HEK293T (cell line): Measurements from ENCODE around the gene FMC1.

Experiments
- CTCF ChIA-PET: fragments of 350-600 bp; formaldehyde crosslinking; extraction: SDS; loops from one replicate; lab custom pipeline; 2021; ENCODE audit warnings: antibody characterized with exemption, inconsistent platforms; lab: Yijun Ruan, JAX
- POLR2A ChIA-PET: fragments of 350-600 bp; formaldehyde crosslinking; extraction: SDS; loops from one replicate; lab custom pipeline; 2020; ENCODE audit warnings: antibody characterized with exemption, inconsistent platforms; lab: Yijun Ruan, JAX
- DNase-seq: peaks from one replicate; pipeline ENCODE4 v3.0.0; 2012; ENCODE audit warnings: mixed read lengths; ENCODE audit errors: extremely low spot score
- ARNT ChIP-seq: fragments of 450-650 bp; IDR thresholded peaks from 2 replicates; pipeline ENCODE4 v1.6.1; 2017; ENCODE audit warnings: mild to moderate bottlenecking
- BHLHE40 ChIP-seq: fragments of 450-650 bp; IDR thresholded peaks from 2 replicates; pipeline ENCODE4 v1.6.1; 2016; ENCODE audit warnings: mild to moderate bottlenecking, moderate library complexity, borderline replicate concordance
- CTBP1 ChIP-seq: fragments of 450-650 bp; IDR thresholded peaks from 2 replicates; pipeline ENCODE4 v1.6.1; 2016; ENCODE audit warnings: borderline replicate concordance
- ELF4 ChIP-seq: fragments of 450-650 bp; IDR thresholded peaks from 2 replicates; pipeline ENCODE4 v1.6.1; 2017; ENCODE audit warnings: antibody characterized with exemption
- FOXA1 ChIP-seq: fragments of 450-650 bp; IDR thresholded peaks from 2 replicates; pipeline ENCODE4 v1.6.1; 2016; ENCODE audit warnings: mild to moderate bottlenecking
- FOXK2 ChIP-seq: fragments of 450-650 bp; IDR thresholded peaks from 2 replicates; pipeline ENCODE4 v1.6.1; 2016; ENCODE audit warnings: mild to moderate bottlenecking
- FOXM1 ChIP-seq: fragments of 450-650 bp; IDR thresholded peaks from 2 replicates; pipeline ENCODE4 v1.6.1; 2017; ENCODE audit warnings: mild to moderate bottlenecking, borderline replicate concordance
- HDGF ChIP-seq: fragments of 450-650 bp; IDR thresholded peaks from 2 replicates; pipeline ENCODE4 v1.6.1; 2017; ENCODE audit warnings: antibody characterized with exemption, borderline replicate concordance
- L3MBTL2 ChIP-seq: fragments of 450-650 bp; conservative IDR thresholded peaks from 2 replicates; pipeline ENCODE4 v1.6.1; 2016; ENCODE audit warnings: mild to moderate bottlenecking
- LEF1 ChIP-seq: fragments of 450-650 bp; IDR thresholded peaks from 2 replicates; pipeline ENCODE4 v1.6.1; 2017; ENCODE audit warnings: mild to moderate bottlenecking, borderline replicate concordance
- NFRKB ChIP-seq: fragments of 450-650 bp; IDR thresholded peaks from 2 replicates; pipeline ENCODE4 v1.6.1; 2016; ENCODE audit warnings: mild to moderate bottlenecking, moderate library complexity
- SP1 ChIP-seq: fragments of 450-650 bp; IDR thresholded peaks from 2 replicates; pipeline ENCODE4 v1.6.1; 2017
- SUZ12 ChIP-seq: fragments of 450-650 bp; IDR thresholded peaks from 2 replicates; pipeline ENCODE4 v1.6.1; 2016; ENCODE audit warnings: mild to moderate bottlenecking
- TARDBP ChIP-seq: fragments of 450-650 bp; IDR thresholded peaks from 2 replicates; pipeline ENCODE4 v1.6.1; 2016
- ZNF384 ChIP-seq: fragments of 450-650 bp; IDR thresholded peaks from 2 replicates; pipeline ENCODE4 v1.6.1; 2016
- TF ChIP-seq, protein P1 (sequence below): fragments of 450-650 bp; IDR thresholded peaks from 2 replicates; pipeline ENCODE4 v1.6.1; 2016

The FMC1 gene

GRCh38 chr7:139358541-139359365 is 17.6 kb downstream of the FMC1 start:
- ChIA-PET POLR2A (interaction anchor here (0.7 to 1.9 kb wide), 14 partner anchors 11 to 287 kb away, joined by 3 to 31 read pairs (median 6); no protein-coding TSS in a partner anchor), CTCF (no interaction called here)

GRCh38 chr7:139359366-139360209 is 18.5 kb downstream of the FMC1 start, which contains the start of gene LUC7L2:
Gene LUC7L2, plus strand, starts transcription at chr7:139359894. Its CDS starts 368 bp downstream, at chr7:139360262.
- peak; percentile 97 for DNase-seq
- no peak for TF ChIP-seq FOXK2
- no peak for TF ChIP-seq ARNT
- no peak for TF ChIP-seq SUZ12
- TF ChIP-seq FOXA1, result no peak
- no peak for TF ChIP-seq ZNF384
- no peak for TF ChIP-seq CTBP1
- TF ChIP-seq HDGF, result no peak
- TF ChIP-seq, protein P1, sequence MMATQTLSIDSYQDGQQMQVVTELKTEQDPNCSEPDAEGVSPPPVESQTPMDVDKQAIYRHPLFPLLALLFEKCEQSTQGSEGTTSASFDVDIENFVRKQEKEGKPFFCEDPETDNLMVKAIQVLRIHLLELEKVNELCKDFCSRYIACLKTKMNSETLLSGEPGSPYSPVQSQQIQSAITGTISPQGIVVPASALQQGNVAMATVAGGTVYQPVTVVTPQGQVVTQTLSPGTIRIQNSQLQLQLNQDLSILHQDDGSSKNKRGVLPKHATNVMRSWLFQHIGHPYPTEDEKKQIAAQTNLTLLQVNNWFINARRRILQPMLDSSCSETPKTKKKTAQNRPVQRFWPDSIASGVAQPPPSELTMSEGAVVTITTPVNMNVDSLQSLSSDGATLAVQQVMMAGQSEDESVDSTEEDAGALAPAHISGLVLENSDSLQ, result peak; percentile 59
- TF ChIP-seq FOXM1, result peak; percentile 11; the same call in 1 of the 2 replicates
- no peak for TF ChIP-seq NFRKB
- TF ChIP-seq LEF1, result no peak
- TF ChIP-seq ELF4, result peak; percentile 77
- TF ChIP-seq BHLHE40, result no peak
- peak; percentile 82 for TF ChIP-seq L3MBTL2
- peak; percentile 33; the same call in 1 of the 2 replicates for TF ChIP-seq TARDBP
- TF ChIP-seq SP1, result peak; percentile 73; the same call in 1 of the 2 replicates
- ChIA-PET POLR2A (interaction anchor here (0.6 to 1.9 kb wide), 27 partner anchors 8 to 1340 kb away, joined by 3 to 31 read pairs (median 4); no protein-coding TSS in a partner anchor), CTCF (interaction anchor here (1.1 kb wide), 1 partner anchor 20 kb away, joined by 4 read pairs; no protein-coding TSS in a partner anchor)

More at GRCh38 chr7:139358541-139359365, 17.6 kb downstream of the FMC1 start:
- peak; percentile 30 for DNase-seq
- TF ChIP-seq L3MBTL2 (no peak), ZNF384 (peak; percentile 52; the same call in 1 of the 2 replicates), ELF4 (no peak), SUZ12 (no peak)

- CTCF ChIA-PET, result interaction anchor here (1.1 kb wide), 1 partner anchor 20 kb away, joined by 4 read pairs; no protein-coding TSS in a partner anchor
- peak; percentile 52; the same call in 1 of the 2 replicates for TF ChIP-seq NFRKB
- TF ChIP-seq, protein P1, result peak; percentile 99
- no peak for TF ChIP-seq FOXA1
- TF ChIP-seq L3MBTL2, result peak; percentile 73
- no peak for TF ChIP-seq BHLHE40
- DNase-seq, result peak; percentile 98
- POLR2A ChIA-PET, result interaction anchor here (0.5 to 1.9 kb wide), 21 partner anchors 9 to 379 kb away, joined by 3 to 31 read pairs (median 4); no protein-coding TSS in a partner anchor
Measured at GRCh38 chr7:139360210-139360947, 19.2 kb downstream of the FMC1 start.

- ChIA-PET POLR2A (interaction anchor here (0.5 to 1.9 kb wide), 7 partner anchors 9 to 55 kb away, joined by 3 to 31 read pairs (median 10); no protein-coding TSS in a partner anchor), CTCF (no interaction called here)
- TF ChIP-seq CTBP1, result no peak
- TF ChIP-seq NFRKB, result 0 out of 2 replicates have a peak, but pooled peaks have one; percentile 10
- no peak for TF ChIP-seq FOXK2
- no peak for DNase-seq
Measured at GRCh38 chr7:139360948-139361307, 19.8 kb downstream of the FMC1 start.

- POLR2A ChIA-PET, result no interaction called here
- TF ChIP-seq, protein P1, result no peak
- TF ChIP-seq FOXM1, result no peak
- no peak for TF ChIP-seq SP1
- no peak for TF ChIP-seq SUZ12
- no peak for TF ChIP-seq HDGF
- TF ChIP-seq L3MBTL2, result no peak
- TF ChIP-seq NFRKB, result no peak
- no peak for TF ChIP-seq BHLHE40
- no peak for TF ChIP-seq ARNT
- TF ChIP-seq LEF1, result no peak
- no peak for TF ChIP-seq ELF4
- no peak for TF ChIP-seq TARDBP
- no peak for DNase-seq
- CTCF ChIA-PET, result interaction anchor here (0.7 kb wide), 1 partner anchor 72 kb away, joined by 3 read pairs; no protein-coding TSS in a partner anchor
Measured at GRCh38 chr7:139361523-139361922, 20.4 kb downstream of the FMC1 start.
